ENCODE measurements around the gene GPR15LG.

- TF ChIP-seq CTCF (conservative IDR thresholded peaks at IDR 0.05 in 1 of 2, IDR thresholded peaks at IDR 0.05 in 1 of 2; ENCODE audit: extremely low read depth in 1 of 2, insufficient read depth in 1 of 2, low read depth in 1 of 2, low read length in 2 of 2) (no peak), EZH2 (IDR thresholded peaks at IDR 0.05; ENCODE audit: borderline replicate concordance, low read length) (no peak)
These were observed 889 bp upstream of the GPR15LG start for GRCh38 chr10:84172467-84173356.
